Thyroid gland (tissue), 4 donors: Measurements from ENCODE around the gene F13A1.

ENCODE experiments used
- POLR2A ChIP-seq, 2 donors: fragments of 450-650 bp; IDR thresholded peaks; one replicate each; pipeline ENCODE4 v1.6.1; 2017; ENCODE audit warnings: antibody characterized with exemption in 2 of 2, mild to moderate bottlenecking in 2 of 2, moderate library complexity in 1 of 2
- TF ChIP-seq, protein P1 (sequence below), 6 experiments: fragments of 200-600 bp in 3 of 6; fragments of 450-650 bp in 3 of 6; sonication (generic) in 3 of 6; IDR thresholded peaks; one replicate each; pipeline ENCODE4 v1.5.1; 2016 to 2019; ENCODE audit warnings: antibody characterized with exemption in 6 of 6, mild to moderate bottlenecking in 2 of 6, inconsistent platforms in 1 of 6, moderate library complexity in 1 of 6

DNA sequence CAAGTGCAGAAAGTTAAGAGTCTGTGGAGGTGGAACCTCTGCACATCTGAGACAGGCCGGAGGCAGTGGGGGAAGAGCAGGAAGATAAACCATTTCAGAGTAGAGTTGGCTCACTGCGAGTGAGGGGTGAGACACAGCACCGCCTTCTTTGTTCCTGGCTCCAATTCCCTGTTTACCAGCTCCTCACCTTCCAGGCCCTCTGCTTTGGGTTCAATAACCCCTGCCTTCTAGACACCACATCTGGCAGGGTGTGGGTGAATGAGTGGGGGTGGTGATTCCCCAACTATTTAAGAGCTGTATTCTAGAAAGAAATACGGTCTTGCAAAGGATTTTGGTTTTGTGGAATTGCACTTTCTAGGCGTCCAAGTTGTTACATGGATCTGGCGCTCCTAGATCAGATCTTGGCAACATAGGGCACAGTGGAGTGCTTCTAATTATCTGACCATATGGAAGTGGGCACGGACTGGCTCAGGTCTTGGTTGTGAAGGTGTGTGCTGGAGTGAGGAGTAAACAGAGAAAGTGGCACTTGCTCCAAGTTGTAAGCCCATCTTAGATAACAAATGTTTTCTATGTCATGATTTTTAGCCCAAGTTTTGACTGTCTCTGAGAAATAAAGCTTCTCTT lies 172.2 kb downstream of the F13A1 start:
- TF ChIP-seq, protein P1, sequence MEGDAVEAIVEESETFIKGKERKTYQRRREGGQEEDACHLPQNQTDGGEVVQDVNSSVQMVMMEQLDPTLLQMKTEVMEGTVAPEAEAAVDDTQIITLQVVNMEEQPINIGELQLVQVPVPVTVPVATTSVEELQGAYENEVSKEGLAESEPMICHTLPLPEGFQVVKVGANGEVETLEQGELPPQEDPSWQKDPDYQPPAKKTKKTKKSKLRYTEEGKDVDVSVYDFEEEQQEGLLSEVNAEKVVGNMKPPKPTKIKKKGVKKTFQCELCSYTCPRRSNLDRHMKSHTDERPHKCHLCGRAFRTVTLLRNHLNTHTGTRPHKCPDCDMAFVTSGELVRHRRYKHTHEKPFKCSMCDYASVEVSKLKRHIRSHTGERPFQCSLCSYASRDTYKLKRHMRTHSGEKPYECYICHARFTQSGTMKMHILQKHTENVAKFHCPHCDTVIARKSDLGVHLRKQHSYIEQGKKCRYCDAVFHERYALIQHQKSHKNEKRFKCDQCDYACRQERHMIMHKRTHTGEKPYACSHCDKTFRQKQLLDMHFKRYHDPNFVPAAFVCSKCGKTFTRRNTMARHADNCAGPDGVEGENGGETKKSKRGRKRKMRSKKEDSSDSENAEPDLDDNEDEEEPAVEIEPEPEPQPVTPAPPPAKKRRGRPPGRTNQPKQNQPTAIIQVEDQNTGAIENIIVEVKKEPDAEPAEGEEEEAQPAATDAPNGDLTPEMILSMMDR (IDR thresholded peaks at IDR 0.05): no peak
- TF ChIP-seq POLR2A (IDR thresholded peaks at IDR 0.05): no peak
